Measurements from ENCODE around the gene S100A14.

GRCh38 chr1:153647346-153647714 lies 31.2 kb upstream of the S100A14 start:
- TF ChIP-seq CTCF (IDR thresholded peaks at IDR 0.05) = no peak
- peak; percentile 47; the same call in 1 of the 2 replicates for TF ChIP-seq POLR2AphosphoS5 (IDR thresholded peaks at IDR 0.05; ENCODE audit: low read depth, low read length)
- TF ChIP-seq NFIC (IDR thresholded peaks at IDR 0.05; ENCODE audit: borderline replicate concordance) = no peak
- no peak for TF ChIP-seq NRF1 (IDR thresholded peaks at IDR 0.05; ENCODE audit: low read depth, low read length)
- TF ChIP-seq RXRA (IDR thresholded peaks at IDR 0.05; ENCODE audit: borderline replicate concordance, low read depth) = no peak
- no peak for TF ChIP-seq TAF1 (IDR thresholded peaks at IDR 0.05; ENCODE audit: borderline replicate concordance, low read depth, low read length)
- no peak for TF ChIP-seq EP300 (IDR thresholded peaks at IDR 0.05; ENCODE audit: borderline replicate concordance in 1 of 2, low read depth in 1 of 2, low read length in 1 of 2)
- no peak for TF ChIP-seq YY1 (IDR thresholded peaks at IDR 0.05; ENCODE audit: low read depth)
- TF ChIP-seq FOXJ3 (CRISPR knock-in tag; IDR thresholded peaks at IDR 0.05) = no peak
- no peak for TF ChIP-seq FOXM1 (IDR thresholded peaks at IDR 0.05; ENCODE audit: low read depth)
- no peak for TF ChIP-seq RCOR1 (IDR thresholded peaks at IDR 0.05; ENCODE audit: low read length)
- no peak for TF ChIP-seq RFX5 (IDR thresholded peaks at IDR 0.05; ENCODE audit: low read length)

All from SK-N-SH (cell line).